NCI-H1930 (cell line): Measurements from ENCODE around the gene EDC3.
"Not testable (repeated sequence)": the region's sequence is repeated elsewhere in the genome, so short reads cannot be mapped to it uniquely, and the experiment has no call there.

Experiments used
- DNase-seq, 2 experiments: peaks; one replicate each; lab custom pipeline; 2025; lab: John Stamatoyannopoulos, UW

EDC3 gene, protein sequence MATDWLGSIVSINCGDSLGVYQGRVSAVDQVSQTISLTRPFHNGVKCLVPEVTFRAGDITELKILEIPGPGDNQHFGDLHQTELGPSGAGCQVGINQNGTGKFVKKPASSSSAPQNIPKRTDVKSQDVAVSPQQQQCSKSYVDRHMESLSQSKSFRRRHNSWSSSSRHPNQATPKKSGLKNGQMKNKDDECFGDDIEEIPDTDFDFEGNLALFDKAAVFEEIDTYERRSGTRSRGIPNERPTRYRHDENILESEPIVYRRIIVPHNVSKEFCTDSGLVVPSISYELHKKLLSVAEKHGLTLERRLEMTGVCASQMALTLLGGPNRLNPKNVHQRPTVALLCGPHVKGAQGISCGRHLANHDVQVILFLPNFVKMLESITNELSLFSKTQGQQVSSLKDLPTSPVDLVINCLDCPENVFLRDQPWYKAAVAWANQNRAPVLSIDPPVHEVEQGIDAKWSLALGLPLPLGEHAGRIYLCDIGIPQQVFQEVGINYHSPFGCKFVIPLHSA

DNA sequence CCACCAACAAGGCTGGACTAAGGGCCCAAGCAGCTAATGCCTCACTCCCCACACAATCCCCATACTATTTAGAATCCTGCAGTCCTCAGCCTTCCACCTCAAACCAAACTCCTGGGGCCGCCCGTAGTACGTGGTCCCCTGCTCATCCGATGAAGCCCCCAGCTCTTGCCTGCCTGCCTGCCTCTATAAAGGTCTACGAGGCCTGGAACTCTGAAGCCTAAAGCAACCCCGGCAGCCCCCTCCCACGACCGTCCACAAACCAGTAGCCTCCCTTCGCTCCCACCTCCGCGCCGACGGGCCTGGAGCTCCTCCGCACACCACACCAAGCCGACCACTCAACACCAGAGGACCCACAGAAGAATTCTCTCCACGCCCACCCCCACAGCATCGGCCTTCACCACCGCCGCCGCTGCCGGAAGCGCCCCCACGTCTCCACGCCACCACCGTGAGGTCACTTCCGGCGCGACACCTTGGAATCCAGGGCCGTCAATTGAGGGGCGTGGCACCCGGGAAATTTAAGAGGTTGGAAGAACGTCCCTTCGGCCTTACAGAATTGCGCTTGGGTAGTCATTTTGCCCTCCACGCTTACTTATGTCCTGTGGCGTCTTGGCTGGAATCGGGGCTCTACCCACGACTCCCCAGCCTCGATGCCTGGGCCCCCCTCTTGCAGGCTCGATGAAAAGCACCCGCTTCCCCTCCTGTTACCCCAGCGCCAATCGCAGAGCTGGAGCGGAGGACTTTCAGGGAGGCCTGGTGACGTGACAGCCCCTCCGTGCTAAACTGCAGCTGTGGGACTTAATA, at the start of gene EDC3:
TSS of gene EDC3 (minus strand) at position 428 of the 801 bp plus-strand sequence. CDS start 20,900 bp downstream, outside the sequence.
- DNase-seq, result peak; percentile 77 to 79

DNA sequence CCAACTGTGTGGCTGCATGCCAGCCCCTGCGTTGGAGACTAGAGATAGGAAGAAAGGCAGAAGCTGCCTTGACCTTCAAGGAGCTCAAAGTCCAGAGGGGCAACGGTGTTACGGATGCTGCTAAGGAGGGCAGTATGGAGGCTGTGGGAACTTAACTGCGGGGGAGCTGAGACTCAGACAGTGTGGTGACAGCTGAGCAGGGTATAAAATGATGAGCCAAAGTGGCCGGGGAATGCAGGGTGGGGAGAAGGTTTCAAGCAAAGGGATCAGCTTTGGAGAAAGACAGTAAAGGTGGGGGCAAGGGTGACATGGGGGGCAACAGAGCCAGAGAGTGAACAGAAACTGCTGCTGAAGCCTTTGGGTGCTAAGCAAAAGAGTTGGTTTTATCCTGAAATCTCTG, 46.6 kb upstream of the EDC3 start:
- DNase-seq, result no peak

DNA sequence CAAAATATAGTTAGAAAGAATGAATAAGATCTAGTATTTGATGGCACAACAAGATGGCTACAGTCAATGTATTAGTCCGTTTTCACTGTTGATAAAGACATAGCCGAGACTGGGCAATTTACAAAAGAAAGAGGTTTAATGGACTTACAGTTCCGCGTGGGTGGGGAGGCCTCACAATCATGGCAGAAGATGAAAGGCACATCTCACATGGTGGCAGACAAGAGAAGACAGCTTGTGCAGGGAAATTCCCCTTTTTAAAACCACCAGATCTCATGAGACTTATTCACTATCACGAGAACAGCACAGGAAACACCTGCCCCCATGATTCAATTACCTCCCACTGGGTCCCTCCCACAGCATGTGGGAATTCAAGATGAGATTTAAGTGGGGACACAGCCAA, 42.4 kb upstream of the EDC3 start:
- DNase-seq, result not testable (repeated sequence)

DNA sequence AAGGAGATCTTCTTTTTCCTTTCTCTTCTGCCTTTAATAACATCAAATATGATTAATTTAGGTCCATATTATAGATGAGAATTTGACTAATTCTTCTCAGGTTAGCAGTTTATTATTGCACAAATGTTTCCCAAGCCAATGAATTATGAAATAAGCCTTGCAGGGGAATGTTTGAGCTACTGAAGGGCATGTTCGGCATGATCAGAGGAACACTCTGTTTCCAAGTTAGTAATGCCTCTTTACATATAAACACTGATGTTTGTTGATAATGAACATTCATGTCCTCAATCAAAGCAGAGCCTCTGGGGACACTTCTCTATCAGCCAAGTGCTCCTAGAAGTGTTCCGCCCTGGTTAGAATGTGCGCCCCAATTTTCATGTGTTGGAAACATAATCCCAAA, 39.5 kb upstream of the EDC3 start:
- DNase-seq, result no peak

DNA sequence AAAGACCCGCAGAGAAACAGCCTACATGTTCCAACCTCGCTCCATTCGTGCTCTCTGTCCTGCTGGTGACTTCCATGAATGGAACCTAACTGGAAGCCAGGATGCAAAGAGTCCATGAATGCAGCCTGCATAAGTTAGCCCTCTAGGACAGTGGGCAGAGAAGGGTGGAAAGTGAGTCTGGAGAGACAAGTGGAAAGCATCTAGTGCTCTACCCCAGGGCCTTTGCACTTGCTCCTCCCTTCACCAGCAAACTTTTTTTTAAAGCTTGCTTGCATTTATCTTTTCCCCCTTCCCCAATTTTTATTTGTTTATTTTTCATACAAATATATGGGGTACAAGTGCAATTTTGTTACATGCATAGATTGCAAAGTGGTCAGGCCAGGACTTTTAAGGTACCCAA, 37.4 kb upstream of the EDC3 start:
- DNase-seq, result no peak

DNA sequence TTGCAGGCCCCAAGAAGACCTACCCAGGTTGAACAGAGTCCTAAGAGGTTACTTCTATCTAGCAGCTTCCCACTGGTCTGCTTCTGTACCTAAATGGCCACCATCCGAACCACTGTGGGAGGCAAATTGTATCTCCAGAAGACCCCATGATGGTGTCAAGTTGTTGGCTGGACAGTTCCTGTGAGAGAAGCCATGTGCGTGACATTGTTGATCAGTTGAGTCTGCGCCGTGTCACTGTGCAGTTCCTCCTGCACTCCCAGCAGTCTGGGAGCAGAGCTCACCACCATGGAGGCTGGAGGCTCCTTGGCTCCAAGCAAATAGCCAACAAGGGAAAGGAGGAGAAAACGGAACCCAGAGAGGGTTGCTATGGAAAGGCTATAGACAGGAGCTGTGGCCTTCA, 37.0 kb upstream of the EDC3 start:
- DNase-seq, result no peak

DNA sequence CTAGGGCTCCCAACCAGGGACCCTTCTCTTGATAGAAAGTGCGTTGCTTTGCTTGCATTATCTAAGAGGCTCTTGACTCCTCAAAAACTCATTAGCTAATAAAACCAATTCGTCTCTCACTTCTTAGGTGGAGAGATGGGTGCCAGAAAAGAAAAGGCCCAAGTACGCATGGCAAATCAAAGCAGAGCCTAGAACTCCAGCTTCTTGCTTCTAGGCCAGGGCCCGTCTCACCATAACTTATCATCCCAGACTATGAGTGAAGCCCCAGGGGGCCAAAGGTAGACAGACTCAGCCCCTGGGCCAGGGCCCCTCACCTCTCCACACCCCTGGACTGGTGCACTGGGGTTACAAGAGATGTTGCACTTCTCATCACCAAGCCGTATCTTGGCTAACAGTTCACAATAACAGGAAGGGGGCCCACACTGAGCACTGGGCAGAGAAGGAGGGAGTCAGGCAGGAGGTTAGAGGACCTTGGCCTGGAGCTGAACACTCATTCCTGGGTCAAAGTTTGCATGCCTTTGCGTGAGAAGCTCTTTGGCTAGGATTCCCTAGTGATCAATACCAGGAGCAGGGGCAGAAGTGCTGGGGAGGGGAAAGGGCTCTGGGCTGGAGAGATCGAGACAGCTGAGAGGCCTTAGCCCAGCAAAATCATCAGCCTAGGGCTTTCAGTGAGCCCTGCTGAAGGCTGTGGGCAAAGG, 34.9 kb upstream of the EDC3 start:
- DNase-seq, result no peak

DNA sequence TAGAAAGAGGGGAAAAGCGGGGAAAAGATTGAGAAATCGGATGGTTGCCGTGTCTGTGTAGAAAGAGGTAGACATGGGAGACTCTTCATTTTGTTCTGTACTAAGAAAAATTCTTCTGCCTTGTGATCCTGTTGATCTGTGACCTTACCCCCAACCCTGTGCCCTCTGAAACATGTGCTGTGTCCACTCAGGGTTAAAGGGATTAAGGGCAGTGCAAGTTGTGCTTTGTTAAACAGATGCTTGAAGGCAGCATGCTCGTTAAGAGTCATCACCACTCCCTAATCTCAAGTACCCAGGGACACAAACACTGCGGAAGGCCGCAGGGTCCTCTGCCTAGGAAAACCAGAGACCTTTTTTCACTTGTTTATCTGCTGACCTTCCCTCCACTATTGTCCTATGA, 33.5 kb upstream of the EDC3 start:
- DNase-seq, result not testable (repeated sequence)

DNA sequence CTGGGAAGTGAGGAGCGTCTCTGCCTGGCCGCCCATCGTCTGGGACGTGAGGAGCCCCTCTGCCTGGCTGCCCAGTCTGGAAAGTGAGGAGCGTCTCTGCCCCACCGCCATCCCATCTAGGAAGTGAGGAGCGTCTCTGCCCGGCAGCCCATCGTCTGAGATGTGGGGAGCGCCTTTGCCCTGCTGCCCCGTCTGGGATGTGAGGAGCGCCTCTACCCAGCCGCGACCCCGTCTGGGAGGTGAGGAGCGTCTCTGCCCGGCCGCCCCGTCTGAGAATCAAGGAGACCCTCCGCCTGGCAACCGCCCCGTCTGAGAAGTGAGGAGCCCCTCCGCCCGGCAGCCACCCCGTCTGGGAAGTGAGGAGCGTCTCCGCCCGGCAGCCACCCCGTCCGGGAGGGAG, 32.9 kb upstream of the EDC3 start:
- not testable (repeated sequence) for DNase-seq

DNA sequence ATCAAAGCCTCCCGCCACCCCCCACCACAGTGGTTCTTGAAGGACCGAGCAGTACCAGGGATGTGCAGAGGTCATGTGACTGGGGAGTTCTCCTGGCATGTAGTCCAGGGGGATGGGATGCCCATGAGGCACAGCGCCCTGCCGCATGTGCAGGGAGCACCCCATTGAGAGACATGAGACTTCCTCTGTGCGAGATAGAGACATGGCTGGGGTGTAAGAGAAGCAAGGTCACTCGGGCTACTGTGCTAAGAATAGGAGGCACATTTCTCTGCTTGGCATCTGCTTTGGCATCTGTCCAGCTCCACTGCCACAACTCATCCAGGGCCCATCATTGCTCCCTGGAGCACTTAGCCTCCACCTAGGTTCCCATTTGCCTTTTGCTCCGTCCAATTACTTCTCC, 31.9 kb upstream of the EDC3 start:
- no peak for DNase-seq

DNA sequence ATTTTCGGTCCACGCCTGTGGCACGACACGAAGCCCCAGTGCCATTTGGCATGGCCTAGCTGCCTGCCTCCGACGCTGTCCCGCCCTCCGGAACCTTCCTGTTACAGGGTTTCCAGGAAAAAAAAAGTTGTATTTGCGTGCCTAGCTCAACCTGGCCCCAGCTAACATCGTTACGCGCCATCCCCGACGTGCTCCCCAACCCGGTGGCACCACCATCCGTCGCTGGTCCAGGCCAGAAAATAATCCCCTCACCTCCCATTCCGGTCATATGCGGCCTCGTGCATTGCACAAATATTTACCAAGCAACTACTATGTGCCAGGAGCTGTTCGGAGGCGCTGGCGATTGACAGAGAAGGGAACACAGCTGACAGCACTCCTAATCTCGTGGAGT, 30.9 kb upstream of the EDC3 start:
- no peak for DNase-seq

DNA sequence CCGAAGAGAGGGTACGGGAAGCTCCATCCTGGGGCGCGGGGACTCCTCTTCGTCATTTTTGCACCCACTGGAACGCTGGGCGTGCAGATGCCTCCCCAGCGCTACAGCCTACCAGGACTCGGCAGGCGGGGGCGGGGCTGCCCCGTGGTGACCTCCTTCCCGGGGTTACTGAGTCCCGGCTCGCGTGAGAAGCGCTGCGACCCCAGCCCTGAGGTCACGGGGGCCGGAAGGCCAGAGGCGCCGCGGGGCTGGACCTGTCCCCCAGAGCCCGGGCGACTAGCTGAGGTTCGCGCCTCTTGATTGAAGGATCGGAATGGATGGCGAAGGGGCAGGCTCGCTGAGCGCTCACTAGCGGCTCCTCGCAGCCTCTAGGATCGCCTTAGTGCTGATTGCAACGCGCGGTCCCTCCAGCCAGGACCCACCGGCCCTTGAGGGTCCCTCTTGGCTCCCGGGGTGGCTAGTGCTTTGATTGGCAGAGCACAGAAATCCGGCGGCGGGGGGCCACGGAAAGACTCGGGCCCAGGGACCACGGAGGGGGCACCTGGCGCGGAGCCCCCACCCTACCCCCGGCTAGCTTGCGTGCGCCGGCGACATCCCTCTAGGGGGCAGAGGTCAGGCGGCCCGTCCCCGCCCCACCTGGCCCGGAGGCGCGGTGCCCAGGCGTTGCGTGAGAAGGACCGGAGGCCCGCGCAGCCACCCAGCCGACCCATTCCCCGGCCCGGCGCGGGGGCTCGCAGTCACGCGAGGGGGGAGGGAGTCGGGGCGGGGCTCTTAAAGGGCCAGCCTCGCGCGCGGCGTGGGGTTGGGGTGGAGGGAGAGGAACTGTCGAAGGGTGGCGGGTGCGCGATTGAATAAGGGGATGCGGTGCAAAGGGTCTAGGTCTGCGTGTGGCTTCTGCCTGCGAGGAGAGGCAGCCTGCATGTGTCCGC, 30.3 kb upstream of the EDC3 start:
- DNase-seq, result peak; percentile 51 to 59

DNA sequence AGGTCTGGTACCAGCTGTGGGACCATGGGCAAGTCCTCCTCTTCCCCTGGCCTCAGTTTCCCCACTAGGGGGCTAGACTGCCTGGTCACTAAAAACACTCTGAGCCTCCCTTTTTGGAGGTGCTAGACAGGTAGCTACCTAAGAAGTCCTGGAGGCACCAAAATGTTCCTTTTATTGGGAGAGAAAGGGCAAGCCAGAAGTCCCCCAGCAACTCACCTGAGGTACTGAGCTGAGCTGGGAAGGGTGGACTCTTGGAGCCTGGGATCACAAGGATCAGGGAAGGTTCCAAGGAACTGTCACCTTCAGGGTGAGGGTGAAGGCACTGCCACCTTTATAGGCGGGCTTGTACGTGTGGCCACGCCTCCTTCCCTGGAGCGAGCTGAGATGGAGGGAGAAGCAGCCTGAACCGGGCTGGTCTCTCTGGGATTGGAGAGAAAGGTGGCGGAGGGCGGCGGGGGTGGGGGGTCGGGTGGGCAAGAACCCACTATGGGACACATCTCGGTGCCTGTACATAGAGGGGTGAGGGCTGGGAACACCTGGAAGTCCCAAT, 29.5 kb upstream of the EDC3 start, which contains the start of gene CYP1A1:
TSS of gene CYP1A1 (minus strand) at position 304 of the 550 bp plus-strand sequence. CDS start 2,431 bp downstream, outside the sequence.
- peak; percentile 12 to 45 for DNase-seq

DNA sequence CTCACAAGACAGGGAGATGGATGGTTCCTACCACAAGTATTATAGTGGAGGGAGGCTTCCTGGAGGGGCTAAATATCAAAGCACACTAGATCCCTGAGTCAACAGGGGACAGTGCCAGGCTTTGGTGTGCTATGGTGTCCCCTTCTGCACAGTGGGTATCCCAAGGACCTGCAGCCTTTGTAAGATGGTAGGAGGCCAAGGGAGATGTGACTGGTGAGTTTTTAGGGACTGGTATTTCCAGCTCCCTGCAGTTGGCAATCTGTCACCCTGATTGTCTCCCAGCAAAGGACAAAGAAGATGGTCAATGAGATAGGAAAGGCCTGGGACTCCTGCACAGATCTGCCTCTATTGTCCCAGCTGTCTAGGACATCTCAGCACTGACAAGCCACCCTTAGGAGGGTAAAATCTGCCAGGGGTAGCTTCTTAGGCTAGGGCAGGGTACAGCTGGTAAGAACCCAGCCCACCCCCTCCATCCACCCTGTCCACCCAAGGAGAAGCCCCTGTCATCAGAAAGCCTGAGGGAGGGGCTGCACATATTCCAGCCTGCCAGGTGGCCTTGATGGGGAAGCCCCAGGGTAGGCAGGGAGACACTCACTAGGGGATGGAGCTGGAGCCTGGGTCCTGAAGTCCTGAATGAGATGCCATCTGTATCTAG, 28.9 kb upstream of the EDC3 start:
- no peak for DNase-seq

DNA sequence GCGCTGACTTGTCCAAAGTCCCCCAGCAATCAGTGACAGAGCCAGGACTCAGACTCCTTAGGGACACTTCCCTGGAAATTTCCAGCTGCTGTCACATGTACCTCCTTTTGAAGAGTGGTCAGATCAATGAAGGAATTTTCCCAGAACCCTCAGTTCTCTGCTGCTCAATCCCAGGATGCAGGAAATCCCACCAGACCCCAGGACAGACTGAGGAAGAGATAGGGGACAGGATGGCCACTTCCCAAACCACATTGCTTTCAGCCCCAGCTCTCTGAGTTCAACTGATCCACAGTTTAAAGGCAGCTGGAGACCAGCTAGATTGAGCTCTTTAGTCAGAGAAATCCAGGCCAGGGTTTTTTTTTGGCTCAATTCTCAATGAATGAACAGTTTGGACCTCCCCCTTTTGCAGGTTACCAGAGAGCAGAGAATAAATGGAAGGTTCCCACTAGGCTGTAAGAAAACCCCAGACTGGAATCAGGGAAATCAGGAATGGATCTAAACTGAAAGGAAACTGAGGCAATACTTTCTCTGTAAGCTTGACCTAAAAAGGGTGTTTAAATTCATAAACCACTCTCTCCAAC, 28.0 kb upstream of the EDC3 start:
- peak; percentile 59 to 72 for DNase-seq

DNA sequence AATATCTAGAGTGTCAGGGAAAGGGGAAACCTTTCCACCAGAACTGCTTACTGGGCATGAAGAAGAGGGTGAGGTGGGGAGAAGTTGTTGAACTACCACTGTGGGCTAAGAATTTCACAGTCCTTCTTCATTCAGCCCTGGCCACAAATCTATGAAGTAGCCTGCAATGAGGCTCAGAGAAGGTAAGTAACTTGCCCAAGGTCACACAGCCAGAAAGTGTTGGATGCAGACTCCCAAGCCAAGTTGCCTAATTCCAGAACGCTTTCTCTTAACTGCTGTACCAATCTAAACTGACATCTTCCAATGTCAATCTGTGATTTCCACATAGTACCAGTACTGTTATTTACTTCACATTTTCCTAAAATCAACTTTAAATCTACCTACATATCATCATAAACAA, 27.4 kb upstream of the EDC3 start:
- no peak for DNase-seq

DNA sequence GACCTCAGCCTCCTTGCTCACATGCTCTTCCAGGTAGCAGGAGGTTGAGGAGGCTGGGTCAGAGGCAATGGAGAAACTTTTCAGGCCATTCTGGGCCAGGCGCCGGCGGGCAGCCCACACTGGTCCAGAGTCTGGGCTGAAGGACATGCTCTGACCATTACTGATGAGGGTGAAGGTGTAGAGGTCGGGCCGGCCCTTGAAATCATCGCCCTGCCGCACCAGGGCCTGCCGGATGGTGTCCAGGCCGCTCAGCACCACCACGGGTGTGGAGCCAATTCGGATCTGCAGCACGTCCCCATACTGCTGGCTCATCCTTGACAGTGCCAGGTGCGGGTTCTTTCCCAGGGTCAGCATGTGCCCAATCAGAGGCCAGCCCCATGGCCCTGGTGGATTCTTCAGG, 26.8 kb upstream of the EDC3 start:
- no peak for DNase-seq

DNA sequence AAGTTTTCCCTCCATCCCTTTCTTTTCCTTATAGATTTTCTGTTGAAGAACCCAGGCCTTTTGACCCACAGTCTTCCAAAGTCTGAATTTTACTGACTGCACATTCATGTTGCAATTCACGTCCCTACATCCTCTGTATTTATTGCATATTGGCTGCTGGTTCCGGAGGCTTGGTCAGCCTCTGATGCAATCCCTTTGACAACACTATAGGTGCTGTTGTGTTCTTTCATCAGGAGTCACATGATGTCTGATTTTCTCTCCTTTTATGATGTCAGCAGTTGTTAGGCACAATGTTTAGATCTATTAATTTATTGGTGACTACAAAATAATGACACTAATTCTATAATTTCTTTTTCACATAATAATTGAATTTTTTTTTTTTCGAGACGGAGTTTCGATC, 20.8 kb upstream of the EDC3 start:
- no peak for DNase-seq

DNA sequence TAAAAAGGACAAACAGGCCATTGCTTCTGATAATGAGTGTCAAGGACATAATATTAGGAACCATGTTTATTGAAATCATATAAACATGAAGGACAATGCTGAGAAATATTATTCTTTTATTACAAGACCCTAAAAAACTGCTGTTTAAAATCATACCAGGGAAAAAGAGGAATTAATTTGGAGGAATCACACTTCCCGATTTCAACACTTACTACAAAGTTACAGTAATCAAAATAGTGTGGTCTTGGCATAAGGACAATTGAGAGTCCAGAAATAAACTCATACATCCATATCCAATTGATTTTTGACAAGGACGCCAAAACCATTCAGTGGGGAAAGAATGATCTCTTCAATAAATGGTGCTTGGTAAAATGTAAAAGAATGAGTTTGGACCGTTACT, 16.5 kb upstream of the EDC3 start:
- DNase-seq, result no peak
